AG10803 (cell line): ENCODE measurements around the gene GPATCH1.
A peak's percentile ranks its signal among the peaks of the same experiment; 100 is the strongest.
"Not testable (repeated sequence)": the region's sequence is repeated elsewhere in the genome, so short reads cannot be mapped to it uniquely, and the experiment has no call there.

Experiments
- DNase-seq: peaks from one replicate; pipeline ENCODE4 v3.0.0; 2010; ENCODE audit warnings: low read depth
- H3K4me3 ChIP-seq: 2 replicates; pipeline ENCODE4 v1.5.1; 2011; ENCODE audit warnings: mild to moderate bottlenecking, low read length, control low read depth
- CTCF ChIP-seq: conservative IDR thresholded peaks from 2 replicates; pipeline ENCODE4 v1.5.1; 2011; ENCODE audit warnings: mild to moderate bottlenecking, low read length, control low read depth, inconsistent platforms

The GPATCH1 gene

GRCh38 chr19:33080761-33081681, at the start of gene GPATCH1:
Gene GPATCH1 (plus strand): TSS chr19:33081181. CDS start chr19:33081194, 13 bp downstream.
- peak within 1 kb of the TSS; percentile 94 for H3K4me3 ChIP-seq
- DNase-seq, result peak; percentile 81
- TF ChIP-seq CTCF, result no peak

- H3K4me3 ChIP-seq, result no peak overlapping the region
- no peak for TF ChIP-seq CTCF
- DNase-seq, result no peak
Measured at GRCh38 chr19:33032218-33032781, 48.7 kb upstream of the GPATCH1 start.

- no peak for TF ChIP-seq CTCF
- no peak overlapping the region for H3K4me3 ChIP-seq
- no peak for DNase-seq
Measured at GRCh38 chr19:33035461-33035860, 45.5 kb upstream of the GPATCH1 start.

- DNase-seq, H3K4me3 ChIP-seq: not testable (repeated sequence)
Measured at GRCh38 chr19:33036370-33037167, 44.4 kb upstream of the GPATCH1 start.

- DNase-seq, H3K4me3 ChIP-seq: not testable (repeated sequence)
Measured at GRCh38 chr19:33037168-33038025, 43.6 kb upstream of the GPATCH1 start.

GRCh38 chr19:33039108-33039599, 41.8 kb upstream of the GPATCH1 start:
- DNase-seq, result no peak
- TF ChIP-seq CTCF, result no peak
- H3K4me3 ChIP-seq, result no peak overlapping the region

- TF ChIP-seq CTCF, result no peak
- DNase-seq, result no peak
- H3K4me3 ChIP-seq, result no peak overlapping the region
Measured at GRCh38 chr19:33039815-33040214, 41.2 kb upstream of the GPATCH1 start.
